ENCODE results near the gene PRR9. TPM values are rescaled to one million over a fixed set of nuclear protein-coding genes. Genes with fewer than 3 reads are reported as not detected.
"Not testable (repeated sequence)": the region's sequence is repeated elsewhere in the genome, so short reads cannot be mapped to it uniquely, and the experiment has no call there.

The PRR9 gene, protein sequence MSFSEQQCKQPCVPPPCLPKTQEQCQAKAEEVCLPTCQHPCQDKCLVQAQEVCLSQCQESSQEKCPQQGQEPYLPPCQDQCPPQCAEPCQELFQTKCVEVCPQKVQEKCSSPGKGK
- polyA plus RNA-seq (2012; ENCODE audit: insufficient read depth, insufficient read length, low read depth) = not detected

GRCh38 chr1:153217212-153217611, at the start of gene PRR9:
TSS of gene PRR9 (plus strand) at chr1:153217584. CDS start at chr1:153218145, 561 bp downstream.
- TF ChIP-seq, protein P1, sequence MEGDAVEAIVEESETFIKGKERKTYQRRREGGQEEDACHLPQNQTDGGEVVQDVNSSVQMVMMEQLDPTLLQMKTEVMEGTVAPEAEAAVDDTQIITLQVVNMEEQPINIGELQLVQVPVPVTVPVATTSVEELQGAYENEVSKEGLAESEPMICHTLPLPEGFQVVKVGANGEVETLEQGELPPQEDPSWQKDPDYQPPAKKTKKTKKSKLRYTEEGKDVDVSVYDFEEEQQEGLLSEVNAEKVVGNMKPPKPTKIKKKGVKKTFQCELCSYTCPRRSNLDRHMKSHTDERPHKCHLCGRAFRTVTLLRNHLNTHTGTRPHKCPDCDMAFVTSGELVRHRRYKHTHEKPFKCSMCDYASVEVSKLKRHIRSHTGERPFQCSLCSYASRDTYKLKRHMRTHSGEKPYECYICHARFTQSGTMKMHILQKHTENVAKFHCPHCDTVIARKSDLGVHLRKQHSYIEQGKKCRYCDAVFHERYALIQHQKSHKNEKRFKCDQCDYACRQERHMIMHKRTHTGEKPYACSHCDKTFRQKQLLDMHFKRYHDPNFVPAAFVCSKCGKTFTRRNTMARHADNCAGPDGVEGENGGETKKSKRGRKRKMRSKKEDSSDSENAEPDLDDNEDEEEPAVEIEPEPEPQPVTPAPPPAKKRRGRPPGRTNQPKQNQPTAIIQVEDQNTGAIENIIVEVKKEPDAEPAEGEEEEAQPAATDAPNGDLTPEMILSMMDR (IDR thresholded peaks at IDR 0.05; ENCODE audit: low read depth, low read length) = no peak
- H3K9me3 ChIP-seq = no peaks in the 10 kb centered on the region
- no peaks in the 10 kb centered on the region for H3K27me3 ChIP-seq
- H3K4me1 ChIP-seq = no peaks in the 10 kb centered on the region
- no peaks in the 10 kb centered on the region for H3K36me3 ChIP-seq
- no peak for DNase-seq
- no peak within 1 kb of the TSS for H3K4me3 ChIP-seq (ENCODE audit: low read depth, low read length)

GRCh38 chr1:153168686-153169085, 48.7 kb upstream of the PRR9 start:
- Histone ChIP-seq H3K9me3 (no peaks in the 10 kb centered on the region), H3K4me3 (ENCODE audit: low read depth, low read length) (no peak overlapping the region), H3K27me3 (peaks cover 7% of the 10 kb centered on the region; the same call in 1 of the 2 replicates), H3K4me1 (no peaks in the 10 kb centered on the region), H3K36me3 (no peaks in the 10 kb centered on the region)
- TF ChIP-seq, protein P1 (IDR thresholded peaks at IDR 0.05; ENCODE audit: low read depth, low read length) = no peak
- no peak for DNase-seq

GRCh38 chr1:153174624-153175023, 42.8 kb upstream of the PRR9 start:
- Histone ChIP-seq H3K27me3 (peaks cover 4% of the 10 kb centered on the region; the same call in 1 of the 2 replicates), H3K4me3 (ENCODE audit: low read depth, low read length) (no peak overlapping the region), H3K36me3 (no peaks in the 10 kb centered on the region), H3K9me3 (no peaks in the 10 kb centered on the region), H3K4me1 (no peaks in the 10 kb centered on the region)
- TF ChIP-seq, protein P1 (IDR thresholded peaks at IDR 0.05; ENCODE audit: low read depth, low read length) = no peak
- DNase-seq = no peak

- Histone ChIP-seq H3K9me3 (no peaks in the 10 kb centered on the region), H3K36me3 (no peaks in the 10 kb centered on the region), H3K4me1 (no peaks in the 10 kb centered on the region), H3K4me3 (ENCODE audit: low read depth, low read length) (no peak overlapping the region), H3K27me3 (no peaks in the 10 kb centered on the region)
- TF ChIP-seq, protein P1 (IDR thresholded peaks at IDR 0.05; ENCODE audit: low read depth, low read length) = no peak
- no peak for DNase-seq
These were observed 38.5 kb upstream of the PRR9 start for GRCh38 chr1:153178922-153179321.

DNA sequence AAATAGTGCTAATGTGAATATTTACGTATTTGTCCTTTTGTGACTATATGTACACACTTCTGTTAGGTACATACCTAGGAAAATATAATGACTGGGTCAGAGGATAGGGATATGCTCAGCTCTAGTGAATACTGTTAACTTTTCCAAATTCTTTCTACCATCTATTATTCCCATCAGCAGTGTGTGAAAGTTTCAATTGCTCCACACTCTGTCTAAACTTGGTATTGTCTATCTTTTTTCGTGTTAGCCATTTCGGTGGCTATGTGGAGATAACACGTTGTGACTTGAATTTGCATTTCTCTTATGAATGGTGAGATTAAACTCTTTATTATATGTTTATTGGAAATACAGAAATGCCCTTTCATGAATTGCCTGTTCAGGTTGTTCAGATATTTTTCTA, 36.8 kb upstream of the PRR9 start:
- H3K27me3 ChIP-seq = no peaks in the 10 kb centered on the region
- no peaks in the 10 kb centered on the region for H3K9me3 ChIP-seq
- TF ChIP-seq, protein P1 (IDR thresholded peaks at IDR 0.05; ENCODE audit: low read depth, low read length) = no peak
- no peaks in the 10 kb centered on the region for H3K4me1 ChIP-seq
- H3K36me3 ChIP-seq = no peaks in the 10 kb centered on the region
- H3K4me3 ChIP-seq (ENCODE audit: low read depth, low read length) = no peak overlapping the region
- DNase-seq = no peak

DNA sequence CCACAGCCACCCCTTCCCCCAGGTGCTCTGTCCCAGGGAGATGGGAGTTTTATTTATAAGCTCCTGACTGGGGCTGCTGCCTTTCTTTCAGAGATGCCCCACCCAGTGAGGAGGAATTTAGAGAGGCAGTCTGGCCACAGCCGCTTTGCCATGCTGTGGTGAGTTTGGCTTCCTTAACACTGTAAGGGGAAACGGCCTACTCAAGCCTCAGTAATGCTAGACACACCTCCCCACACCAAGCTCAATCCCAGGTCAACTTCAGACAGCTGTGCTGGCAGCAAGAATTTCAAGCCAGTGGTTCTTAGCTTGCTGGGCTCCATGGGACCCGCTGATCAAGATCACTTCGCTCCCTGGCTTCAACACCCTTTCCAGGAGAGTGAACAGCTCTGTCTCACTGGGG, 29.1 kb upstream of the PRR9 start:
- H3K4me1 ChIP-seq; H3K4me3 ChIP-seq (ENCODE audit: low read depth, low read length); H3K36me3 ChIP-seq; H3K9me3 ChIP-seq; DNase-seq; H3K27me3 ChIP-seq: not testable (repeated sequence)
